HUES6 (cell line): ENCODE measurements around the gene SDK2.

Experiments
- H3K27ac ChIP-seq: 2 replicates; pipeline ENCODE4 v1.7.0; 2013; ENCODE audit warnings: low read depth, mild to moderate bottlenecking, low read length, inconsistent platforms
- H3K27me3 ChIP-seq: 2 replicates; pipeline ENCODE4 v1.6.1; 2013; ENCODE audit warnings: low read length; ENCODE audit not compliant: control insufficient read depth, insufficient read depth
- H3K36me3 ChIP-seq: 2 replicates; pipeline ENCODE4 v1.6.1; 2013; ENCODE audit warnings: low read length; ENCODE audit not compliant: control insufficient read depth, insufficient read depth
- H3K4me1 ChIP-seq: 2 replicates; pipeline ENCODE4 v1.6.1; 2013; ENCODE audit warnings: low read length; ENCODE audit not compliant: control insufficient read depth, insufficient read depth
- H3K4me3 ChIP-seq: 2 replicates; pipeline ENCODE4 v1.5.1; 2013; ENCODE audit warnings: low read depth, low read length
- H3K9ac ChIP-seq: one replicate; pipeline ENCODE4 v1.6.1; 2013; ENCODE audit warnings: mild to moderate bottlenecking, low read length
- H3K9me3 ChIP-seq: 2 replicates; pipeline ENCODE4 v1.6.1; 2013; ENCODE audit warnings: low read depth, low read length; ENCODE audit not compliant: control insufficient read depth, insufficient read depth

The SDK2 gene

GRCh38 chr17:73430848-73431247 lies 213.4 kb downstream of the SDK2 start:
- Histone ChIP-seq H3K9me3 (no peaks in the 10 kb centered on the region), H3K9ac (no peak overlapping the region), H3K4me1 (peaks cover 10% of the 10 kb centered on the region), H3K27ac (no peak overlapping the region), H3K27me3 (no peaks in the 10 kb centered on the region), H3K36me3 (no peaks in the 10 kb centered on the region), H3K4me3 (no peak overlapping the region)

GRCh38 chr17:73430165-73430680 lies 214.0 kb downstream of the SDK2 start:
- Histone ChIP-seq H3K36me3 (no peaks in the 10 kb centered on the region), H3K27me3 (no peaks in the 10 kb centered on the region), H3K27ac (no peak overlapping the region), H3K9me3 (no peaks in the 10 kb centered on the region), H3K9ac (no peak overlapping the region), H3K4me3 (no peak overlapping the region), H3K4me1 (peaks cover 10% of the 10 kb centered on the region)

- Histone ChIP-seq H3K4me3 (no peak overlapping the region), H3K9ac (no peak overlapping the region), H3K27ac (no peak overlapping the region)
These were observed 214.6 kb downstream of the SDK2 start for GRCh38 chr17:73429440-73430164.

GRCh38 chr17:73427198-73427597 lies 217.0 kb downstream of the SDK2 start:
- Histone ChIP-seq H3K4me1 (peaks cover 10% of the 10 kb centered on the region), H3K9me3 (no peaks in the 10 kb centered on the region), H3K27ac (no peak overlapping the region), H3K4me3 (no peak overlapping the region), H3K9ac (no peak overlapping the region), H3K36me3 (peaks cover 9% of the 10 kb centered on the region; the same call in 1 of the 2 replicates), H3K27me3 (no peaks in the 10 kb centered on the region)

More at GRCh38 chr17:73429440-73430164, 214.6 kb downstream of the SDK2 start:
- H3K27me3 ChIP-seq: no peaks in the 10 kb centered on the region
- H3K4me1 ChIP-seq: peaks cover 10% of the 10 kb centered on the region
- no peaks in the 10 kb centered on the region for H3K36me3 ChIP-seq
- no peaks in the 10 kb centered on the region for H3K9me3 ChIP-seq

- Histone ChIP-seq H3K36me3 (peaks cover 12% of the 10 kb centered on the region; the same call in 1 of the 2 replicates), H3K9ac (no peak overlapping the region), H3K27ac (no peak overlapping the region), H3K9me3 (no peaks in the 10 kb centered on the region), H3K4me3 (no peak overlapping the region), H3K4me1 (peaks cover 1% of the 10 kb centered on the region; the same call in 1 of the 2 replicates), H3K27me3 (no peaks in the 10 kb centered on the region)
These were observed 219.7 kb downstream of the SDK2 start for GRCh38 chr17:73424571-73424970.

- Histone ChIP-seq H3K9me3 (no peaks in the 10 kb centered on the region), H3K4me1 (no peaks in the 10 kb centered on the region), H3K9ac (no peak overlapping the region), H3K36me3 (peaks cover 12% of the 10 kb centered on the region; the same call in 1 of the 2 replicates), H3K27ac (no peak overlapping the region), H3K27me3 (no peaks in the 10 kb centered on the region), H3K4me3 (no peak overlapping the region)
These were observed 220.4 kb downstream of the SDK2 start for GRCh38 chr17:73423806-73424205.

GRCh38 chr17:73423159-73423715 lies 221.0 kb downstream of the SDK2 start:
- Histone ChIP-seq H3K4me1 (no peaks in the 10 kb centered on the region), H3K9me3 (no peaks in the 10 kb centered on the region), H3K9ac (no peak overlapping the region), H3K27me3 (no peaks in the 10 kb centered on the region), H3K27ac (no peak overlapping the region), H3K36me3 (peaks cover 12% of the 10 kb centered on the region; the same call in 1 of the 2 replicates), H3K4me3 (no peak overlapping the region)

GRCh38 chr17:73422121-73422520 lies 222.1 kb downstream of the SDK2 start:
- Histone ChIP-seq H3K9me3 (no peaks in the 10 kb centered on the region), H3K36me3 (peaks cover 12% of the 10 kb centered on the region; the same call in 1 of the 2 replicates), H3K9ac (no peak overlapping the region)

GRCh38 chr17:73420897-73421296 lies 223.3 kb downstream of the SDK2 start:
- Histone ChIP-seq H3K4me3 (no peak overlapping the region), H3K4me1 (no peaks in the 10 kb centered on the region), H3K27me3 (no peaks in the 10 kb centered on the region), H3K27ac (no peak overlapping the region), H3K36me3 (peaks cover 12% of the 10 kb centered on the region; the same call in 1 of the 2 replicates), H3K9ac (no peak overlapping the region), H3K9me3 (no peaks in the 10 kb centered on the region)

More at GRCh38 chr17:73422121-73422520, 222.1 kb downstream of the SDK2 start:
- no peak overlapping the region for H3K27ac ChIP-seq
- H3K27me3 ChIP-seq: no peaks in the 10 kb centered on the region
- no peak overlapping the region for H3K4me3 ChIP-seq
- no peaks in the 10 kb centered on the region for H3K4me1 ChIP-seq

GRCh38 chr17:73419881-73420280 lies 224.4 kb downstream of the SDK2 start:
- Histone ChIP-seq H3K27me3 (no peaks in the 10 kb centered on the region), H3K9ac (no peak overlapping the region), H3K27ac (no peak overlapping the region), H3K36me3 (peaks cover 12% of the 10 kb centered on the region; the same call in 1 of the 2 replicates), H3K4me3 (no peak overlapping the region), H3K4me1 (no peaks in the 10 kb centered on the region), H3K9me3 (no peaks in the 10 kb centered on the region)

GRCh38 chr17:73419051-73419450 lies 225.2 kb downstream of the SDK2 start:
- Histone ChIP-seq H3K4me3 (no peak overlapping the region), H3K27ac (no peak overlapping the region), H3K9ac (no peak overlapping the region), H3K27me3 (no peaks in the 10 kb centered on the region), H3K9me3 (no peaks in the 10 kb centered on the region), H3K36me3 (peaks cover 17% of the 10 kb centered on the region; the same call in 1 of the 2 replicates), H3K4me1 (no peaks in the 10 kb centered on the region)
